Lower leg skin (tissue), 4 donors: Measurements from ENCODE around the gene AGPAT2. TPM values are rescaled to one million over a fixed set of nuclear protein-coding genes. Genes with fewer than 3 reads are reported as not detected.

Experiments
- DNase-seq, 2 donors: peaks; one replicate each; pipeline ENCODE4 v3.0.0-alpha.2; 2019; ENCODE audit warnings: low spot score in 2 of 2
- H3K4me3 ChIP-seq: fragments of 200-600 bp; sonication (generic); 2 replicates; pipeline ENCODE4 v1.5.1; 2017; ENCODE audit warnings: mild to moderate bottlenecking, low read depth; ENCODE audit not compliant: poor library complexity, severe bottlenecking
- POLR2A ChIP-seq, 2 donors: fragments of 450-650 bp; IDR thresholded peaks; one replicate each; pipeline ENCODE4 v1.6.1; 2016 to 2017; ENCODE audit warnings: antibody characterized with exemption in 2 of 2, mild to moderate bottlenecking in 1 of 2, moderate library complexity in 1 of 2
- WGBS, 2 donors: methylation state at CpG; one replicate each; pipeline ENCODE4 v1.1.5; 2018; 5-methylcytosine and 5-hydroxymethylcytosine counted together
- intact Hi-C: fragments of 100-400 bp; cut with DNase I; formaldehyde crosslinking; loops from one replicate; pipeline ENCODE4 v1.15.0; 2023; ENCODE audit warnings: low total_unique reads
- total RNA-seq, 4 donors: library from RNA; depleted of rRNA; stranded (reverse); fragments of >200 nt; gene quantifications; one replicate each; pipeline ENCODE4 v1.1.0, GENCODE V29; 2016
- TF ChIP-seq, protein P1 (sequence below), 3 donors: fragments of 450-650 bp; IDR thresholded peaks; one replicate each; pipeline ENCODE4 v1.5.1; 2016; ENCODE audit warnings: antibody characterized with exemption in 3 of 3, mild to moderate bottlenecking in 3 of 3, moderate library complexity in 2 of 3

The AGPAT2 gene
- total RNA-seq, 4 donors from 2014 or later: 52.4 to 77.7 (median 63.5) TPM

DNA sequence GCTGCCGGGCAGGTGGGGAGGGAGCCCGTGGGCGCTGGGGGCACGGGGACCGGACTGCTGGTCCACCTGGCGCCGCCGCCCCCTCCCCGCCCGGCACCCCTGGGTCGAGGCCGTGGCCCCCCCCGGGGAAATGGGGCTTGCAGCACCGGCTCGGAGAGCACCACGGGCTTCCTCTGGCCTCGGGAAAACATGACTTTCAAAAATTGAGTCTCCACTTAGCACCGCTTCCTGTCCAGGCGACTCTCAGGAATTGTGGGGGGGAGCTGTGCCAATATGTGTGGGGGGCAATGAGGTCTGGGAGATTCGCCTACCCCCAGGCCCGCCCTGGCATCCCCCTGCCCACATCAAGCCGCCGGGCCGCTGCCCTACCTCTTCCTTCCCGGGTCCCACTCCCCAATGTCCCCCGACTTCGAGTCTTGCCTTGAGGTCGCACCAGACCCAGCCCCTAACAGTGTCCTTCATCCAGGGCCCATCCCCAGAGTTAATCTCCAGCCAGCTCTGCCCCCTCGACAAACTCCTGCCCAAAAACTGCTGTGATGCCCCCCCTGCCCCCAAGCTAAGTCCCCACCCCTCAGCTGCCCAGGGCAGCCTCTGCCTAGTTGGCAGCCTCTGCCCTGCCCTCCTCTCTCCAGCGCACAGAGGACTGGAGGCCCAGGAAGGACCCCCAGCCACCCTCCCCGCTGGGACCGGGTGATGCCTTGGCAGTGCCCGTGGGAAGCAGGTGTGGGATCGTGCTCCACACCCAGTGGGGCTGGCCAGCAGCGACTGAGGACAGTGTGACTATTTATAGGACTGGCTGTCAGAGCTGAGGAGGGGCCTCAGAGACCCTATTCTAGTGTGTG is 20.7 kb downstream of the AGPAT2 start:
- intact Hi-C loops: no loop called here
- TF ChIP-seq, protein P1, sequence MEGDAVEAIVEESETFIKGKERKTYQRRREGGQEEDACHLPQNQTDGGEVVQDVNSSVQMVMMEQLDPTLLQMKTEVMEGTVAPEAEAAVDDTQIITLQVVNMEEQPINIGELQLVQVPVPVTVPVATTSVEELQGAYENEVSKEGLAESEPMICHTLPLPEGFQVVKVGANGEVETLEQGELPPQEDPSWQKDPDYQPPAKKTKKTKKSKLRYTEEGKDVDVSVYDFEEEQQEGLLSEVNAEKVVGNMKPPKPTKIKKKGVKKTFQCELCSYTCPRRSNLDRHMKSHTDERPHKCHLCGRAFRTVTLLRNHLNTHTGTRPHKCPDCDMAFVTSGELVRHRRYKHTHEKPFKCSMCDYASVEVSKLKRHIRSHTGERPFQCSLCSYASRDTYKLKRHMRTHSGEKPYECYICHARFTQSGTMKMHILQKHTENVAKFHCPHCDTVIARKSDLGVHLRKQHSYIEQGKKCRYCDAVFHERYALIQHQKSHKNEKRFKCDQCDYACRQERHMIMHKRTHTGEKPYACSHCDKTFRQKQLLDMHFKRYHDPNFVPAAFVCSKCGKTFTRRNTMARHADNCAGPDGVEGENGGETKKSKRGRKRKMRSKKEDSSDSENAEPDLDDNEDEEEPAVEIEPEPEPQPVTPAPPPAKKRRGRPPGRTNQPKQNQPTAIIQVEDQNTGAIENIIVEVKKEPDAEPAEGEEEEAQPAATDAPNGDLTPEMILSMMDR (IDR thresholded peaks at IDR 0.05): no peak
- TF ChIP-seq POLR2A (IDR thresholded peaks at IDR 0.05): no peak
- DNase-seq: no peak
- peak overlapping the region; percentile 18 for H3K4me3 ChIP-seq
- WGBS, 2 donors: 17 to 35% methylated on average over 13 to 34 of the region's 35 CpGs

DNA sequence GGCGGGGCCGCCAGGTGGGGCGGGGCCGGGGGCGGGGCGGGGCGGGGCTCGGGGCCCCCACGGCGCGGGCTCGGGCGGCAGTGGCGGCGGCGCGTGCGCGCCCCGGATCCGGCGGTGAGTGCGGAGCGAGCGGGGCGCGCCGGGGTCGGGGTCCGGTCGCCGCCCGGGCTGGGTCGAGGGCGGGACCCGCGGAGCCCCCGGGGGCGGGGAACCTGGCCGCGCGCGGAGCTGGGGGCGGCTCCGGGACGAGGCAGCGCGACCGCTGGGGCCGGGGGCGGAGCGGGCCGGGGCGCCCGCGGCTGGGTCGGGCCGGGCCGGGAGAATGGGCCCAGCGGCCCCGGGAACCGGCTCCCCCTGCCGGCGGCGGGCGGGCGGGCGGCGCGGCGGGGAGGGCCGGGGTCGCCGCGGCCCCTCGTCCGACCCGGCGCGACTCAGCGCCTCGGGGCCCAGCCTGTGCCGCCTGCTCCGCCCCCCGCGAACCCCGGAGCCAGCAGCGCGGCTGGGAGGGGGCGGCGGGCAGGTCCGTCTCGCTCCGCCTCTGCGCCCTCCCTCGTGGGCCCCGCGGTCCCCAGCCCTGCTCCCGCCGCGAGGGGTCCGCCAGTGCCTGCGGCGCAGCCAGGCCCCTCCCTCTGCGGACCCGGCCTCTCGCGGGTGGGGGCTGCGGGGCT is 21.4 kb downstream of the AGPAT2 start:
- DNase-seq: no peak
- intact Hi-C loops: no loop called here
- H3K4me3 ChIP-seq: peak overlapping the region; percentile 18
- WGBS, 2 donors: 0 to 5% methylated on average over 12 to 17 of the region's 109 CpGs
- TF ChIP-seq, protein P1 (IDR thresholded peaks at IDR 0.05): no peak
- no peak for TF ChIP-seq POLR2A (IDR thresholded peaks at IDR 0.05)

DNA sequence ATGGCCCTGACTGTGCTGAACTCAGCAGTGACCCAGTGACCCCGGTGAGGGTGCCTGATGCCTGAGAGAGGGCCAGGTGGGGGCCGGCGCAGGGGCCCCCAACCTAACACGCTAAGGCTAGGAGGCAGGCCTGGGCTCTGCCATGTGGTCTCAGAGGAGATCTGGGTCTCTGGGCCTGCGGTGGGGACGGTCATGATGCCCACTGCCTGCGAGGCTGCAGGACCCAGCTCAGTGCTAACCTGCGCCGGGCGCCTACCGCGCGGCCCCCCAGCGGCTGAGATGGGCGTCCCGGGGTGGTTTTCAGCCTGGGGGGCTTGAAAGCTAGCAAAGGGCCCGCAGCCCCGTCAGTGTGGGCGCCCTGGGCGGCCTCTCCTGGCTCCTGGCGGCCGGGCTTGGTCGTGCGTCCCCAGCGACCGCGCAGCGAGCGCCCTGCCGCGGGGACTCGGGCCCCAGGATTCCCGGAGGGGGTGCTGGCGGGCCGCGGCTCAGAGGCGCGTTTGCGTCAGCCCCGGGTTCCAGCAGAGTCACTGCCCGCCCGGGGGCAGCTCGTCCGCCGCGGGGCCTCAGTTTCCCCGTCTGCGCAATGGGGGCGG is 22.1 kb downstream of the AGPAT2 start:
- peak overlapping the region; percentile 20 for H3K4me3 ChIP-seq
- no peak for DNase-seq
- 24 to 57% methylated on average over 1 to 32 of the region's 49 CpGs for WGBS, 2 donors
- TF ChIP-seq POLR2A (IDR thresholded peaks at IDR 0.05): no peak
- TF ChIP-seq, protein P1 (IDR thresholded peaks at IDR 0.05): no peak
- intact Hi-C loops: no loop called here

DNA sequence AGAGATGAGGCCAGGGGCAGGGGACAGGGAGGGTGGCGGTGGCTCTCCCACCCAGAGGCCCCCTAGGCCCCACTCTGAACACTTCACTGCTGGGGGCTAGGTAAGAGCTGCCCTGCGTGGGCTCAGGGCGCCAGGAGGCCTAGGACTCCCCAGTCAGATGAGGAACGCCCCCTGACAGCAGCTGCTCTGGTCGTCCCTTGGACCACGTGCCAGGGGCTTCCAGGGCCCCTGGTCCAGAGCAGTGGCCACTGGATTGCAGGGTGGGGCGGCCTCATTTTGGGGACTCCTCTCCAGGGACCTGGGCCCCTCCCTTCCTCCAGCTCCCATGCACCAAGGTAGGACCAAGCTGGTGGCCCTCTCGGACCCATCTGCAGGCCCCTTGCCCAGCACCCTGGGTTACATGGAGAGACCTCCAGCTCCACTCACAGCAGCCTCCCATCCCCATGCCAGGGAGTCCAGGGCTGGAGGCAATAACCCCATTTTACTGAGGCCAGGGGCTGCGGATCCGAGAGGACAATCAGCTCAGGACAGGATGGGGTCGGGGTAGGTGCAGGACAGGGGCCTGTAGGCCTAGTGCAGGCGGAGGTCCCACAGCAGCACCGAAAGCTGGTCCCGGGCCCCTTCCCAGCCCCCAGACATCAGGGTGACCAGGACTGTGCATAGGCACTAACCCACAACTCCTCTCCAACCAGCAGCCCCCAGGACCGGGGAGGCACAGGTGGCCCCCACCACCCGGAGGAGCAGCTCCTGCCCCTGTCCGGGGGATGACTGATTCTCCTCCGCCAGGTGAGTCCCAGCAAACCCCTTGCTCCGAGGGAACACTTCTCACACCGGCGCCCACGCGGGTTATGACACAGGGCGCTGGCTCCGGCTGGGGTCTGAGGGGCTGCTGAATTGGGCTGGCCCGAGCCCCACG is 23.0 kb downstream of the AGPAT2 start:
- intact Hi-C loops: no loop called here
- TF ChIP-seq, protein P1 (IDR thresholded peaks at IDR 0.05): no peak
- TF ChIP-seq POLR2A (IDR thresholded peaks at IDR 0.05): no peak
- WGBS, 2 donors: 82 to 84% methylated on average over 18 to 20 of the region's 27 CpGs
- DNase-seq: no peak
- peak overlapping the region; percentile 23 for H3K4me3 ChIP-seq
